Keratinocyte (primary cell): ENCODE results near the gene PP2D1. TPM values are rescaled to one million over a fixed set of nuclear protein-coding genes. Genes with fewer than 3 reads are reported as not detected.

Experiments
- DNase-seq: peaks from one replicate; pipeline ENCODE4 v3.0.0-alpha.2; 2011; ENCODE audit warnings: low read depth, missing footprints, low spot score
- FAIRE-seq: peaks from 2 replicates; lab custom pipeline; 2011; peaks lifted over from hg19 to GRCh38; lab: Jason Lieb, UNC
- H2AFZ ChIP-seq: 2 replicates; pipeline ENCODE4 v1.6.0; 2012; ENCODE audit warnings: low read length, control low read depth, inconsistent platforms; ENCODE audit not compliant: control insufficient read depth
- H3K27ac ChIP-seq: 2 replicates; pipeline ENCODE4 v1.5.1; 2011; ENCODE audit warnings: low read length; ENCODE audit not compliant: control insufficient read depth, insufficient read depth
- H3K27me3 ChIP-seq: 3 replicates; pipeline ENCODE4 v1.6.0; 2011; ENCODE audit warnings: low read length; ENCODE audit not compliant: control insufficient read depth, insufficient read depth; ENCODE audit errors: extremely low read depth
- H3K36me3 ChIP-seq, 2 experiments: 2 replicates in 1 of 2; 3 replicates in 1 of 2; pipeline ENCODE4 v1.5.1; 2011; ENCODE audit warnings: low read length in 2 of 2, mild to moderate bottlenecking in 1 of 2; ENCODE audit not compliant: control insufficient read depth in 2 of 2, insufficient read depth in 2 of 2; ENCODE audit errors: extremely low read depth in 1 of 2
- H3K4me1 ChIP-seq: 3 replicates; pipeline ENCODE4 v1.5.1; 2011; ENCODE audit warnings: low read length; ENCODE audit not compliant: control insufficient read depth, insufficient read depth; ENCODE audit errors: extremely low read depth
- H3K4me2 ChIP-seq: 3 replicates; pipeline ENCODE4 v1.6.0; 2011; ENCODE audit warnings: low read depth, low read length; ENCODE audit not compliant: control insufficient read depth, insufficient read depth; ENCODE audit errors: extremely low read depth
- H3K4me3 ChIP-seq, 3 experiments: fragments of 200-600 bp in 1 of 3; sonication (generic) in 1 of 3; 2 replicates in 2 of 3; 3 replicates in 1 of 3; pipeline ENCODE4 v1.5.1; 2011 to 2016; ENCODE audit warnings: low read length in 3 of 3, mild to moderate bottlenecking in 3 of 3, control low read depth in 2 of 3, inconsistent platforms in 1 of 3, low read depth in 1 of 3, mixed read lengths in 1 of 3, mixed run types in 1 of 3, moderate library complexity in 1 of 3; ENCODE audit not compliant: control insufficient read depth in 2 of 3, insufficient read depth in 2 of 3; ENCODE audit errors: extremely low read depth in 1 of 3
- H3K79me2 ChIP-seq: 2 replicates; pipeline ENCODE4 v1.6.0; 2012; ENCODE audit warnings: low read length; ENCODE audit not compliant: control insufficient read depth, insufficient read depth
- H3K9ac ChIP-seq: 3 replicates; pipeline ENCODE4 v1.6.0; 2011; ENCODE audit warnings: low read length; ENCODE audit not compliant: control insufficient read depth, insufficient read depth; ENCODE audit errors: extremely low read depth
- H3K9me1 ChIP-seq: 3 replicates; pipeline ENCODE4 v1.6.0; 2011; ENCODE audit warnings: low read length; ENCODE audit not compliant: control insufficient read depth, insufficient read depth; ENCODE audit errors: extremely low read depth
- H3K9me3 ChIP-seq: 2 replicates; pipeline ENCODE4 v1.5.1; 2012; ENCODE audit warnings: low read depth, low read length; ENCODE audit not compliant: control insufficient read depth
- H4K20me1 ChIP-seq: 3 replicates; pipeline ENCODE4 v1.6.0; 2011; ENCODE audit warnings: low read length; ENCODE audit not compliant: control insufficient read depth, insufficient read depth; ENCODE audit errors: extremely low read depth
- CTCF ChIP-seq, 3 experiments: IDR thresholded peaks in 1 of 3; conservative IDR thresholded peaks in 1 of 3; optimal IDR thresholded peaks in 1 of 3; 2 replicates in 2 of 3; 3 replicates in 1 of 3; pipeline versions ENCODE3 to v1.5.1; 2011; ENCODE audit warnings: low read length in 3 of 3, mild to moderate bottlenecking in 3 of 3, moderate library complexity in 2 of 3, control low read depth in 1 of 3, inconsistent platforms in 1 of 3; ENCODE audit not compliant: insufficient read depth in 2 of 3; ENCODE audit errors: extremely low read depth in 1 of 3
- EZH2 ChIP-seq: IDR thresholded peaks from one replicate; pipeline ENCODE4 v1.6.1; 2012; ENCODE audit warnings: inconsistent platforms, mild to moderate bottlenecking, low read length, moderate library complexity
- dilution Hi-C: fragments of 300-500 bp; cut with MboI; formaldehyde crosslinking; loops from one replicate; pipeline ENCODE4 v1.7.0; 2020; ENCODE audit warnings: low sequenced_read_pairs; ENCODE audit not compliant: extremely low pct_ligation_motif_present
- polyA plus RNA-seq, 5 experiments: library from polyadenylated mRNA; depleted of rRNA in 3 of 5; stranded (reverse) in 3 of 5; stranded (forward) in 1 of 5; unstranded in 1 of 5; fragments of >200 nt; gene quantifications; 1 replicate in 1 of 5; 2 replicates in 3 of 5; 3 replicates in 1 of 5; pipeline versions ENCODE4 v1.2.1 to v1.2.3, GENCODE V29; 2011 to 2012; ENCODE audit warnings: missing spikeins in 2 of 5, low read depth in 1 of 5, low replicate concordance in 1 of 5

Gene PP2D1
- polyA plus RNA-seq, 1 donor (not counting 4 experiments of a cell fraction or from before 2014, with no cell fraction given), result not detected

- Histone ChIP-seq H3K4me1 (peaks cover 9% of the 10 kb centered on the region), H3K36me3 (no peaks in the 10 kb centered on the region), H3K9me3 (no peaks in the 10 kb centered on the region), H3K9me1 (no peaks in the 10 kb centered on the region), H3K9ac (no peak overlapping the region), H2AFZ (no peak overlapping the region), H3K4me3 (no peak overlapping the region), H4K20me1 (no peaks in the 10 kb centered on the region), H3K79me2 (no peaks in the 10 kb centered on the region), H3K27ac (no peak overlapping the region), H3K4me2 (no peak overlapping the region), H3K27me3 (no peaks in the 10 kb centered on the region)
- FAIRE-seq, result no peak
- dilution Hi-C loops, result no loop called here
- DNase-seq, result no peak
- TF ChIP-seq CTCF (optimal IDR thresholded peaks at IDR 0.05 in 1 of 3, IDR thresholded peaks at IDR 0.05 in 1 of 3, conservative IDR thresholded peaks at IDR 0.05 in 1 of 3; ENCODE audit: extremely low read depth in 1 of 3, insufficient read depth in 2 of 3, low read length in 3 of 3), result no peak
- no peak for TF ChIP-seq EZH2
These were observed 36.2 kb upstream of the PP2D1 start for GRCh38 chr3:20047976-20048883.

- Histone ChIP-seq H3K9me1 (no peaks in the 10 kb centered on the region), H3K36me3 (no peaks in the 10 kb centered on the region), H3K27me3 (no peaks in the 10 kb centered on the region), H2AFZ (no peak overlapping the region), H3K9me3 (no peaks in the 10 kb centered on the region), H3K4me3 (no peak overlapping the region), H3K27ac (no peak overlapping the region), H4K20me1 (no peaks in the 10 kb centered on the region), H3K4me1 (peaks cover 11% of the 10 kb centered on the region), H3K4me2 (no peak overlapping the region), H3K9ac (no peak overlapping the region), H3K79me2 (no peaks in the 10 kb centered on the region)
- DNase-seq (no peak), FAIRE-seq (no peak)
- TF ChIP-seq EZH2 (no peak), CTCF (optimal IDR thresholded peaks at IDR 0.05 in 1 of 3, IDR thresholded peaks at IDR 0.05 in 1 of 3, conservative IDR thresholded peaks at IDR 0.05 in 1 of 3; ENCODE audit: extremely low read depth in 1 of 3, insufficient read depth in 2 of 3, low read length in 3 of 3) (no peak)
- dilution Hi-C loops, result no loop called here
These were observed 35.3 kb upstream of the PP2D1 start for GRCh38 chr3:20047341-20047779.
